ENCODE data around the gene NEK8. TPM values are rescaled to one million over a fixed set of nuclear protein-coding genes. Genes with fewer than 3 reads are reported as not detected.

Gene NEK8
- 1 to 10 TPM; 2.3 TPM for total RNA-seq
- long read RNA-seq, donor 1, partial matches to known transcripts, result 0 of 3 reads
- long read RNA-seq, donor 1, other reads (novel, unspliced or antisense), result 2 of 3 reads
- long read RNA-seq, donor 2, partial matches to known transcripts, result 0 of 9 reads
- long read RNA-seq, donor 2, other reads (novel, unspliced or antisense), result 5 of 9 reads

DNA sequence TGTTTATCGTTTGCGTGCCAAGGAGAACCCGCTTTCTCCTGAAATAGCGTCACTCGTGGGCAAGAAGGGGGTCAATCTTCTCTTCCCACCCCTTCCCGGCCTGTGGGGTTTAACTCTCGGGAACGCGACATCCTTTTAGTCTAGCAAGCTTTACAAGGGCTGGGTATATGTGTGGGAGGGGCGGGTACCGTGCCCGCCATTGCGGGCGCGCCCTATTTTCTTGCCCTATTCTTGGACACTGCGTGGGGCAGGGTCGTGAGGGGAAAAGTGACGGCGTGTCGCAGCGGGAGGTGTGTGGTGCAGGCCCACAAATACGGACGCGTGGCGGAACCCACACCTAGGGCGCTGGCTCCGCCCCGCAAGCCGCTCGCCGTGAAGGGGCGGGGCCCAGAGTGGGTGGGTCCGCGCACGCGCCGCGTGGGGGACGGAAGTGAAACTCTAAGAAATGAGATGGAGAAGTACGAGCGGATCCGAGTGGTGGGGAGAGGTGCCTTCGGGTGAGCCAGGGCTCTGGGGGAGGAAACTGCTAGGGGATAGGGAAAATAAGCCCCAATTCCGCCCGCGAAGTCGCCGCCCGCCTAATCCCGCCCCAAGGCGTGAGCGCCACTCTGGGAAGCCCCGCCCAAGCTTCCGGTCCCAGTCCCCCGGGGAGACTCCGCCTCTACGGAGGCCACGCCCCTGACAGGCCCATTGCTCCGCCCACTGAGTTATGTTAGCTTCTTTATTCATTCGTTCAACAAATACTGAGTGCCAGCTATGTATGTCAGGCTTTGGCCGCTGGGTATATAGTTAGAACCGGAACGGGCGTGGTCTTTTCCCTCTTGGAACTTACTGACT lies at the start of gene NEK8:
TSS of gene NEK8 (plus strand) at position 425 of the 837 bp plus-strand sequence. CDS start at position 451, 26 bp downstream.
- DNase-seq (ENCODE audit: low spot score), result peak; percentile 99
- intact Hi-C loops (cut with DNase I), result loop anchor here (5.0 kb wide), 2 partner anchors 179 to 219 kb away; no protein-coding TSS in a partner anchor

DNA sequence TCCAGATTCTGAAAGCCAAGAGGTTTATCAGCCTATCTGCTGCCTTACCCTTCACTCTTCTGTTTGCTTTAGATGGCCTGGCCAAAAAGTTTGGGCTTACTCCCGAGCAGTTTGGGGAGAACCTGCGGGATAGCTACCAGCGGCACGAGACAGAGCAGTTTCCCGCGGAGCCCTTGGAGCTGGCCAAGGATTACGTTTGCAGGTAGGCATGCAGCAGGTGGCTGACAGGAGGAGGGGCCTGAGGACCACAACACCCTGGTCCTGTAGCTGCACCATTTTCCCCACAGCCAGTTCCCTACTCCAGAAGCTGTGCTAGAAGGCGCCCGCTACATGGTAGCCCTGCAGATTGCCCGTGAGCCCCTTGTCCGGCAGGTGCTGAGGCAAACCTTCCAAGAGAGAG lies 45.9 kb upstream of the NEK8 start:
- intact Hi-C loops (cut with DNase I), result no loop called here
- peak; percentile 19 for DNase-seq (ENCODE audit: low spot score)

DNA sequence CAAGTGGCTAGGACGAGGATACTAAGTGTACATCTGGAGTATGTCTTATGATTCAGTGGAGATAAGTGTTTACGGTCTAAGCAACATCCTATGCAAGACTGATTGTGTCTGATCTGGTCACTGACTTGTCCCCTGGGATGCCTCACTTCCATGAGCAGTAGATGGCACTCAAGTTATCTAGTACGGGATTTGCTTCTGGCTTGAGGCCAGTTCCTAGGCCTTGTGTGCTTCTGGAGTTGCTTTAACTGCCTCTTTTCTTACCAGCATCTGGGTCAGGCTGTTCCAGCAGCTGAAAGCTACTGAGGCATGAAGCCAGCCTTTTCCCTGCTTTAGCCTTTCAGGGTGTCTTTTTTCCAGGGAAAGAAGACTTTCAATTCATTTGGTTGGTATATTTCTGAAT lies 43.6 kb upstream of the NEK8 start:
- peak; percentile 18 for DNase-seq (ENCODE audit: low spot score)
- intact Hi-C loops (cut with DNase I), result no loop called here

DNA sequence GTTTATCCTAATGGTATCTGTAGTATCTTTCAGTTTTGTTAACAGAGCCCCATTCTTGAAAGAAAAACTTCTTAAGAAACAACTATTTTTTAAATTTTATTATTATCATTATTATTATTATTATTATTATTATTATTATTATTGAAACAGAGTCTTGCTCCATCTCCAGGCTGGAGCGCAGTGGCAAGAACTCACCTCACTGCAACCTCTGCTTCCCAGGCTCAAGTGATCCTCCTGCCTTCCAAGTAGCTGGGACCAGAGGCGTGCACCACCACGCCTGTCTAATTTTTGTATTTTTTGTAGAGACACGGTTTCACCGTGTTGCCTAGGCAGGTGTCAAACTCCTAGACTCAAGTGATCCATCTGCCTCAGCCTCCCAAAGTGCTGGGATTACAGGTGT lies 43.2 kb upstream of the NEK8 start:
- intact Hi-C loops (cut with DNase I), result no loop called here
- DNase-seq (ENCODE audit: low spot score), result peak; percentile 14

DNA sequence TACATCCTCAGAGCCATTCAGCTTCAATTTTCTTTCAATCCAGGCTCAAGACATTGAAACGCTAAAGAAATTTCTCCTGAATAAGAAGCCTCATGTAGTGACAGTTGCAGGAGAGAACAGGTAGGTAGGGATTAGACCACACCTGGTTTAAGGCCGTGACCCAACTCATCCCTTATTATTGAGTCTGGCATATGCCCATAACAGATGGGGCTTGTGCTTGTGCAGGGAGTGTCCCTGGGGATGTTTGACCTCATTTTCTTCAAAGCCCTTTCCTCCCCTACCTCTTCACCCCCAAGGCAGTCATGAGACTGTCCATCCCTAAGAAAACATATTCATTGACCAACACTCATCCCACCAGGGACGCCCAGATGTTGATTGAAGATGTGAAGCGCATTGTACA lies 42.3 kb upstream of the NEK8 start:
- intact Hi-C loops (cut with DNase I), result no loop called here
- peak; percentile 19 for DNase-seq (ENCODE audit: low spot score)

DNA sequence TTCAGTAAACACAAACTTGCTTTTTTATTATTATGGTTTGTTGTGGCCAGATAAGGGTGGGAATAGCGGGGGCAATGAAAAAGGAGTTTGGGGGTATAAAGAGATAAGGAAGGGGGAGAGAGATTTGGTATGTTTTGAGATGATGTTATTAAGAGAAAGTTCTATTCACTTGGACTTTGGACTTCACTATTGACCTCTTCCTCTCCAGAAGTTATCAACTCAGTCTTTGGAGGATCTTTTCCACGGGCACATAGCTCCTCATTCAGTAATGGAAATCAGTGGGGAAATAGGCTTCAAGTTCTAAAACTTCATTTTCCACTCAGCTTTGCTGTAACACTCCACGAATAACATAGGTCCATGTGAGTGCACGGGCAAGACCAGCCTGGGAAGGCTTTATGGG lies 40.1 kb upstream of the NEK8 start:
- intact Hi-C loops (cut with DNase I), result no loop called here
- no peak for DNase-seq (ENCODE audit: low spot score)

DNA sequence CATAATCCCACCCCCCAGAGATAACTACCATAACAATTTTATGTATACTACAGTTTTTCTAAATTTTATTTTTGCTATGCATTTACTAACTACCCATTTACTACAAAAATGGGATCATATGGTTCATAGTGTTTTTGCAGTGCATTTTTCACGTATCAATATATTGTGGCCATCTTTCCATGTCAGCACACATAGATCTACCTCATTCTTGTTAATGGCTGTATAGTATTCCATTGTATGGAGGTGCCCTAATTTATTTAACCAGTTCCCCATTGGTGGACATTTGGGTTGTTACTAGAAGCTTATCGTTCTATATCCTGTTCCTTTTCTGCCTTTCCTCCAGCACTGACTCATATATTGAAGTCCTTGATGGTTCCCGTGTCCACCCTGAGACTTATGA lies 39.6 kb upstream of the NEK8 start:
- no peak for DNase-seq (ENCODE audit: low spot score)
- intact Hi-C loops (cut with DNase I), result no loop called here

DNA sequence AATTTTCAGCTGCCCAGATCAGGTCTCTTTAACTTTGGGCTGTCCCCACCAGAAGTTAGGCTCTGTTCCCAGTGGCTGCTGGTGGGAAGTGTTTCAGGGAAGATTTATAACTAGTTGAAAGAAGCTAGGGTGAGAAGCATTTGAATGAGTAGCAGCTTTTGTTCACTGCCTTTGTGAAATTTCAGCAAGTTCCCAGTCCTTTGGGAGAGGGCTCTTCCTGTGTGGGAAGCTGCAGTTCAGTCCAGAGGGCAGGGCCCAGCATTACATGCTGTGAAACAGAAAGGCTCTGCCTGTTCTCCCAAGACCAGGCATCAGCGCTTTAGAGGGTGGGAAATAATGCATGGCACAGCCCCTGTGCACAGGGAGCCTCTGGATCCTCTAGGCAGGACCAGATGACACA lies 34.7 kb upstream of the NEK8 start:
- DNase-seq (ENCODE audit: low spot score), result peak; percentile 18
- intact Hi-C loops (cut with DNase I), result no loop called here

DNA sequence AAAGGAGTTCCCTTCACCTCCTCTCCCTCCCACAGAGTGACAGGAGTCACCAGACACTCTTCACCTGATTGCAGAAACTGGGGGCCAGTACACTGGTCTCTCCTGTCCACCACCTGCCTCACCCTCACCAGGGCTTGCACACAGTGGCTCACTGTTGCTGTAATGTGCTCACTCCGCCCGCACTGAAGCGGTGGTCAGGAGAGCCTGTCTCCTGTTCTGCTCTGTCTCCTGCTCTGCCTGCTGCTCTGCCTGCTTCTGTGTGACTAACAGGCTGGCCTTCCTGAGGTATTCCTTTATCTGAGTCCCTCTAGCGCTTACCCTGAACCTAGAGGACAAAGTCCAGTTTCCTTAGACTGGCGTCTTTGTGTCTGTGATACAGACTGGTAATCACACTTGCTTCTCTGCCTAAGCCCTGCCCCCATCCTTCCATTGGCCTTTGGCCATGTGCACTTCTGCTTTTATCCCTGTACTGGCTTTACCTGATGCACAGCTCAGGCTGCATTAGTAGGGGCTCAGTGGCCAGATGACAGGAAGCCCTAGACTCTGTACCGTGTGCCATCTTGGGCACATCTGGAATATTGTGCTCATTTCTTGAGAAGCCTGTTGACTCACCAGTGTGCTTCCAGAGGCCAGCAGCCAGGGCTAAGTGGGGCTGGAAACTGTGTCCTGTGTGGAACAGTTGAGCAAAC lies 30.2 kb upstream of the NEK8 start:
- intact Hi-C loops (cut with DNase I), result no loop called here
- no peak for DNase-seq (ENCODE audit: low spot score)

DNA sequence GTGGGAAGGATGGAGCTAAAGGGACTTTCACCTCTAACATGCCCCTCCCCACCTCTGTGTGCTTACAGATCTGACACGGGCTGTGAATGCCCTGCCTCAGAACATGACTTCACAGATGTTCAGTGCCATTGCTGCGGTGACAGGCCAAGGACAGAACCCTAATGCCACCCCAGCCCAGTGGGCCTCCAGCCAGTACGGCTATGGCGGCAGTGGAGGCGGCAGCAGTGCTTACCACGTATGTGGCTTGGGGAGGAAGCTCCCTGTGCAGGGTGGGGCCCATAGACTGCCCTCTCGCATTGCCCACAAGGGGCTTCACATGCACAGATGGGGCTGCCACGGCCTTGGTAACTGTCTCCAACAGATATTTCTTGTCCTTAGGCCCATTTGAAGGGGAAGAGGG lies 28.3 kb upstream of the NEK8 start:
- intact Hi-C loops (cut with DNase I), result no loop called here
- DNase-seq (ENCODE audit: low spot score), result no peak

DNA sequence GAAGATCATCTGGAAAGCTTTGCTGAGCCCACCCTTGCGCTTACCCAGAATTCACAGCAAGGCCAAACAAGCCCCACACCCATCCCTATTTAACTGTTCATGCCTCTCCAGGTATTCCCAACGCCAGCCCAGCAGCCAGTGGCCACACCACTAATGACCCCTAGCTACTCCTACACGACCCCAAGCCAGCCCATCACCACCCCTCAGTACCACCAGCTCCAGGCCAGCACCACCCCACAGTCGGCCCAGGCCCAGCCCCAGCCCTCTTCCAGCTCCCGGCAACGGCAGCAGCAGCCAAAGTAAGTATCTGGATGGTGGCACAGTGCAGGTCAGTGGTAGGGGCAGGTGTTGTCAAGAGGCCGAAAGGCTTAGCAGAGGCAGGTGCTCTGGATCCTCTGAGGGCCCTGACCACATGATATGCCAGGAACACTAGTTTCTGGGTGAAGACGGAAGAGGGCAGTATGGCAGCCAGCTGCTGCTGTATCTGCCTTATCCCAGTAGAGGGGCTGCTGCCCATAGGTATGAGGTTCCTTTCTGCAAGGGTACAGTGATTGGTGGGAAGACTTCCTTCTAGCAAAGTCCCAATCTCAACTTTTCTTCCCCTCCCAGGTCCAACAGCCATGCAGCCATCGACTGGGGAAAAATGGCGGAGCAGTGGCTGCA lies 27.6 kb upstream of the NEK8 start:
- intact Hi-C loops (cut with DNase I), result no loop called here
- no peak for DNase-seq (ENCODE audit: low spot score)

DNA sequence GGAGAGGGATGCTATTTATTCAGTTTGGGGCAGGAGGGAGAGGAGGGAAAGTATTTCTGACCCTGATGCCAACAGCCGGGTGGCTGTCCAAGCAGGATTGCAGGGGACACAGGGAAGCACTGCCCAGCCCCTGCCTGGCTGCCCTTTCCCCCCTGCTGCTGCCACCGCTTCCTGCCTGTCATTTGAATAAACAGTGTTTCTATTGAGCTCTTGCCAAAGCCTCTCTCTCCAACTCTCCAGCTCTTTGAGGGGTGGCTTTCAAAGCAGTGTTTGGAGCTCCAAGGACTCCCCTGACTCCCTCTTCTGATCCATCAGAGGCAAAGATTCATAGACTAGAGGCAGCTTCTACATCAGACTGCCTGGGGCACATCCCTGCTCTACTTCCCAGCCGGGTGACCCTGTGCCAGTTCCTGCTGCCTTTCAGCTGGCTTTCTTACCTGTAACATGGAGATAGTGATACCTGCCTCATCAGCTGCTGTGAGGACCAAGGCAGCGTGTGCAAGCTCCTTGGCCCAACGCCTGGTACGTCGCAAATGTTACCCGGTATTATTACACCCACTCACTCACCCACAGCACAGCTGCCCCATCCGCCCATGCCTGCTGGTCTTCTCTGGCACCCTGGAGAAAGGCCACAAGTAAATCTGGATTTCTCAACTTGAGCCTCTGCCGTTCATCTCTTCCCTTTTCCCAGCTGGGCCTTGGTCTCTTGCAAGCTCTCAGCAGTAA lies 26.4 kb upstream of the NEK8 start:
- DNase-seq (ENCODE audit: low spot score), result no peak
- intact Hi-C loops (cut with DNase I), result no loop called here

DNA sequence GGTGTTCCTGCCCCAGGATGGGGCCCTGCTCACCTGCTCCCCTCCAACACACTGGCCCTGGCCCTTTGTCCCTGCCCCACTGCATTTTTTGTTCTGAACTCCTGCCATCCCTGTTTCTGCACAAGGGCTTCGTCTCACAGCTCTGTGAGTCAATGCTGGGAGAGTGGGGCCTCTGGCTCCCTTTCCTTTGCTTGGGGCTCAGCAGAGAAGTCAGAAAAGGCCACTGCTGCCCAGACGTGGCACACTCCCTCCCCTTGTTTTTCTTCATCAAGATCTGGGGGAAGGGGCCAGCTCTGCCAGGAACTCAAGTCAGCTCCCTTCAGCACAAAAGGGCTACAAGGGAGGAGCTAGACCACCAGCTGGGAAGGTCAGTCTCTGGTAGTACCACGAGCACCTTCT lies 25.8 kb upstream of the NEK8 start:
- intact Hi-C loops (cut with DNase I), result no loop called here

DNA sequence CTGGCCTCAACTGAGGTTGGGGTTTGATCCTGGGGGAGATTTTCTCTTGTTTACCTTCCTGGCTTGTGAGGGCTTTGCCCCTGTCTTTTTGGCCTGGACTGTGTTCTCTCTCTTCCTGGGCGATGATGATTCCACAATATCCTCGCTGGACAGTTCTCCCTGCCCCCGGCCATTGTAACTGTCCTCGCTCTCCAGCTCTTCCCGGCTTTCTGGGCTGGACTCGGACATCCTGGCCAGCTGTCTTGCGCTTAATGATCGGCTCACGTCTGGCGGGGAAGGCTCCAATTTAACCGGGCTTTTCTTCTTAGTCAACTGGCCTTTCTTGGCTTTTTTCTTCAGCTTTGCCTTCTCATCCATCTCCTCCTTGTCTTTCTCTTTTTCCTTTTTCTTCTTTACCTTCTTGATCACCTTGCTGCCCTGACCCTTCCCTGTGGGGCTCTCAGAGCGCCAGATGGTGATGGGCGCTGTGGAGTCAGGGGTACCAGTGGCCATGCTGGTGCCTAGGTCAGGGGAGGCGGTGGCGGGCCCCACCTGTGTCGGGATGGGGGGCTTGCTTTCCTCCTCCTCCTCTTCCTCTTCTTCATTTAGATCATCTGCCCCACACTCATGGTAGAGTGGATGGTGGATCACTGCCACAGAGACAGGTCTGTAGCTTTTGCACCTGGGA lies 24.9 kb upstream of the NEK8 start:
- no peak for DNase-seq (ENCODE audit: low spot score)
- intact Hi-C loops (cut with DNase I), result no loop called here

More for the DNA sequence above, 25.8 kb upstream of the NEK8 start:
- DNase-seq (ENCODE audit: low spot score), result no peak

DNA sequence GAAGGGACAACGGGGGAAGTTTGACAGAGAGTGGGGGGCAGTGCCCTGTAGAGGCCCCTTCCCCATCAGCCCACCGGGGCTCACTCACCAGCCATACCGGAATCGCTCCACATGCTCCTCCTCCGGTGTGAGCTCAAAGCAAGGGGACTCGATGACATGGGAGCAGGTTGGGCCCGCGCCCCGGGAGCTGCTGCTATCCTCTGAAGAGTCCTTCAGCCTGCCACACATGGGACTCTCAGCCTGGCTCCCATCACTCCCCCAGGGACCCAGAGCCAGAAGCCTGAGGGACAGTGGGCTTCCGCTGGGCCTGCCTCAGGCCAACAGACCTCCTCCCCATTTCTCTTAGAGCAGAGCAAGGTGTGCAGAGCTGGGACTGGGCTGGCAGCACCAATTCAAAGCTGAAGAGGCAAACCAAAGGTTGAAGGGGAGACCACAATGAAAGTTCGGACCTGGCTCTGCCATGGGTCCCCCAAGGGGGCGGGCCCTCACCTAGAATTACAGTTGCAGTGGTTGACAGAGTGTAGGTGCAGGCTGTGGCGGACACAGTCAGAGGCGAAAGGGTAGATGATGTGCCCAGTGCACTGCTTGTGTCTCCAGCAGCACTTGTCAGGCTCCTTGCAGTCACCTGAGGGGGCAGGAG lies 24.2 kb upstream of the NEK8 start:
- intact Hi-C loops (cut with DNase I), result no loop called here
- no peak for DNase-seq (ENCODE audit: low spot score)

DNA sequence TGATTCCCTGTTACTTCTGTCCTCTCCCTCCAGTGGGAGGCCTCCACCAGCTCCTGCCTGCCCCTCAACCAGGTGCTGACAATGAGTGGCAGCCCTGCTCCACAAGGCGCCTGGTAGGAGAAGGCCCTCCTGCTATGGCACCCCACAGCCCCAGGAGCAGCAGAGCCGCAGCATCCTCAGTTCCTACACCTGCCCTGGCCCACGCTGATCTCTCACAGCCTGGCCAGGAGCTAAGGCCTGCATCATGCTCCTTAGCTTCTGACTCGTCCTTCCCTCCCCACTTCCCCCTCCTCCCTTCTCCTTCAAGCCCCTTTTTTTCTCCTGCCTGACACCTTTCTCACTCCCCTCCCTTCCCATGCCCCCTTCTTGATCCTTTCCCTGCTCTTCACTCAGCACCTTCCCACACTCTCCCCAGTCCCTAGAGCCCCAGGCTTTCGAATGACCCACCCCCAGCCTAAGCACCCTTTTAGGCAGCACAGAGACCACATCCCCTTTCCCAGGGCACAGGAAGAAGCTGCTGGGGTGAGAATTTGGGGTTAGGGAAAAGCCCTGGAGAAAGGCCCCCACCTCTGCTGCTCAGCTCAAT lies 23.4 kb upstream of the NEK8 start:
- intact Hi-C loops (cut with DNase I), result no loop called here

DNA sequence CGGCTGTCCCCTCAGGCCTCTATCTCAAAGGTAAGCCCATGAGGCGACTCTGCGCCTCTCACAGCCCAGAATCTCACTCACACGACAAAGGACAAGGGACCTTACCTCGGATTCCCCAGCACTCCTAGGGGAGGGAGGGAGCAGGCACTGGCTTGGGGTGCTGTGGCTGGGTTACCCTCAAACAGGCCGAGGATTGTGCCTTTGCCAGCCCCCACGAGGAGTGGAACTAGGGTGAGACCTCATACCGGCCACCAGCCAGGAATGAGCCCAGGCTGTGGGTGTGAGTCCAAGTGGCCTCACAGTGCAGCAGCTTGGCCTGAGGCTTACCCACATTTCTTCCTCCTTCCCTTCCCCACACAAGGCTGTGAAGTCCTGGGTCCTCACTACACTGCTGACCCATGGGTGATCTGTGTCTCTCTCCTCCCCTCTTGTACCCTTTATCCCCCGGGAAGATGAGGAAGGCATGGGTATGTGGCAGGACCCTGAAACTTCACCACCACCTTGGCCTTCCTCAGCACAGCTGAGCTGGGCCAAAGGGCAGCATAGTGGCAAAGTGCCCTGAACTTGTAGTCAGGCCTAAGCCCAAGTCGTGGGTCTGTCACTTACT lies 22.8 kb upstream of the NEK8 start:
- DNase-seq (ENCODE audit: low spot score), result no peak
- intact Hi-C loops (cut with DNase I), result no loop called here

More for the DNA sequence above, 23.4 kb upstream of the NEK8 start:
- no peak for DNase-seq (ENCODE audit: low spot score)
